Measurements from ENCODE around the gene PDGFRB.

DNA sequence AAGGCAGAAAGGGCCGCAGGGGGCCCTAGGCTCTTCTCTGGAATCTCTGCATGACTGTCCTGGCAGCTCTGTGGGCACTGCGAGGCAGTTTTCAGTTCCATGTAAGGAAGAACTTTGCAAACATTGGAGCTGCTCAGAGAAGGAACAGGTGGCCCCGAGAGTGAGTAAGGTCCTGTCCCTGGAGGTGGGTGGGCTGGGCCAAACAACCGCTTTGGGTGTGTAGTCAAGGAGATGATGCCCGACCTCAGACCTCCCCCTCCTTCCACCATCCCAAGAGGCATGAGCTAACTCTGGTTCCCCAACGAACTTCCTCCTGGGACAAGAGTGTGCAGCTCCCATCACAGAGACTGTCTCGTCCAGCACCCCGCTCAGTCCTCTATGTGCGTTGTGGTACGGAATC is 89.8 kb downstream of the PDGFRB start:
- TF ChIP-seq CTCF (IDR thresholded peaks at IDR 0.05) (no peak), POLR2AphosphoS5 (IDR thresholded peaks at IDR 0.05; ENCODE audit: low read depth, low read length) (no peak), TCF7L2 (IDR thresholded peaks at IDR 0.05; ENCODE audit: low read depth, low read length) (no peak)
